Measurements from ENCODE around the gene LIME1.

The LIME1 gene

DNA sequence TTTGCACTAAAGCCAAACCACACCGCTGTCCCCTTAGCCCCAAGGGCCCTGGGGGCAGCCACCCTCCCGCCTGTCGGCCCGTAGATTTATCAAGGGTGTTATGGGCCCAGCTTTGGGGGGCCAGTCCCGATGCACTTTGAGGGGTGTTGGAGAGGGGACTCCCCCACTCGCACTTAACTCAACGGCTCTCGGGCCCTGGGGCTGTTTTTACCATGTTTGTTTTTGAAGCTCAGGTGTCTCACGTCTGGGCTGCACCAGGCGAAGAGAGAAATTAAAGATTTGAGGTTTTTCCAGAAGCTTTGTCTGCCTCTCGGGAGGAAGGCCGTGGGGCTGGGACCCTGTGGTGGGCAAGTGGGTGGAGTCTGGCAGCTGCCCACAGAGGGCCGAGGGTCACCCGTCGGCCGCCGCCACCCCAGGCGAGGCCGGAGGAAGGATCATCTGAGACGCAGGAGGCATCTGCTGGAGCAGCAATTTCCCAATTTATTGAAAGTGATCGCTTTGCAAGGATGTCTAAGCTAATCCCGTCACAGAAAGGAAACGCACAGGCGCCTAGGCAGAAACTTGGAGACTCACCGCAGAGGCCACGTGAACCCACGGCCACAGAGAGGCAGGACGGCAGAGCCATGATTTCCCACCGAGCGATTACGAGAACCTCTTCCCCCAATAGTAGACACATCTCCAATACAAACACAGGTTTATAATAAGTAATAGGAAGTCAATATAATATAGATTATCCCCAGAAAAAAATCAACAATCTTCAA, 6.9 kb downstream of the LIME1 start:
- TF ChIP-seq POLR2AphosphoS5 (IDR thresholded peaks at IDR 0.05; ENCODE audit: low read depth, low read length), result no peak
- TF ChIP-seq POU2F2 (IDR thresholded peaks at IDR 0.05; ENCODE audit: low read depth, low read length), result no peak
- no peak for TF ChIP-seq PAX5 (IDR thresholded peaks at IDR 0.05; ENCODE audit: insufficient read depth, low read length, severe bottlenecking)
- TF ChIP-seq TAF1 (IDR thresholded peaks at IDR 0.05; ENCODE audit: low read depth, low read length), result no peak
- no peak for TF ChIP-seq SPI1 (IDR thresholded peaks at IDR 0.05; ENCODE audit: low read depth, low read length)
- FAIRE-seq, result no peak
- DNase-seq (ENCODE audit: insufficient read length, low spot score), result no peak

GRCh38 chr20:63744158-63744557, 7.7 kb downstream of the LIME1 start:
- TF ChIP-seq TAF1 (IDR thresholded peaks at IDR 0.05; ENCODE audit: low read depth, low read length) (no peak), POU2F2 (IDR thresholded peaks at IDR 0.05; ENCODE audit: low read depth, low read length) (no peak), PAX5 (IDR thresholded peaks at IDR 0.05; ENCODE audit: insufficient read depth, low read length, severe bottlenecking) (no peak), SPI1 (IDR thresholded peaks at IDR 0.05; ENCODE audit: low read depth, low read length) (no peak), POLR2A (IDR thresholded peaks at IDR 0.05; ENCODE audit: low read depth, low read length) (no peak), POLR2AphosphoS5 (IDR thresholded peaks at IDR 0.05; ENCODE audit: low read depth, low read length) (no peak)
- FAIRE-seq, result no peak

DNA sequence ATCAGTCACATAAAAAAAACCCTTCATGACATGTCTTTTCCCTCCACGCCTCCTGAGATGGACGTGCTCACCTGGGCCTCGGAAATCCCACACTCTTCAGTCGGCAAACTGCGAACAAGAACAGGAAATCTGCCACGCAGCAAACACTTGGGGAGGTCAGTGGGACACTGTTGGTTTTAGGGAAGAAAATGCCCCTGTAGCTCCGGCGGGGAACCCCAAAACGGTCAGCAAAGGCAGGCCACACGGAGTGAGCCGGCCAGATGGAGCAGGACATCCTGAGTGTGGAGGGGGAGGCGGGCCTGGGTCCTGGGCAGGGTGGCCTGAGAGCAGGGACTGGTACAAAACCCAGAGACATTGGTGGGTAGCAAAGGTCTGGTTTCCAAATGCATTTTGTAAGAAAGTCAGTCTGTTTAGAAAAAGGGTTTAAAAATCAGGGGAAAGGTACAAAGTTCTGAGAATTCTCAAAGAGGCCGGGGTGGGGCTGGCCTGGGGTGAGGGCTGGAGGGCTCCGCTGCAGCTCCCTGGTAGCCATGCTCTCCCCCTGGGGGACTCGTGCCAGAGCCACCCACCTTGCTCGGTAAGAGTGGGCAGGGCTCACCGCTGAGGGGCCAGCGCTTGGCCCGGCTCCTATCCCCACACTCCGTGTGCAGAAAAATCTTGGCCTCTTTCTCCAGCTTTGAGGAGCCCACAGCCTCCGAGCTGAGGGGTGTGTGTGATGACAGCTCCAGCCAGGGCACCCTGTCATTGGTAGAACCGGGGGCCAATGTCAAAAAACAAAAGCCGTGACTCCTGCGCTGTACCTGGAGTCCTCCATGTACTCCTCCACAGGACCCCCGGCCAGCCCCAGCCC, 8.3 kb downstream of the LIME1 start:
- no peak for DNase-seq (ENCODE audit: insufficient read length, low spot score)
- no peak for FAIRE-seq
- no peak for TF ChIP-seq PAX5 (IDR thresholded peaks at IDR 0.05; ENCODE audit: insufficient read depth, low read length, severe bottlenecking)
- TF ChIP-seq POLR2A (IDR thresholded peaks at IDR 0.05; ENCODE audit: low read depth, low read length), result no peak
- no peak for TF ChIP-seq POLR2AphosphoS5 (IDR thresholded peaks at IDR 0.05; ENCODE audit: low read depth, low read length)
- no peak for TF ChIP-seq TAF1 (IDR thresholded peaks at IDR 0.05; ENCODE audit: low read depth, low read length)
- TF ChIP-seq POU2F2 (IDR thresholded peaks at IDR 0.05; ENCODE audit: low read depth, low read length), result no peak
- TF ChIP-seq SPI1 (IDR thresholded peaks at IDR 0.05; ENCODE audit: low read depth, low read length), result no peak

More at GRCh38 chr20:63744158-63744557, 7.7 kb downstream of the LIME1 start:
- DNase-seq (ENCODE audit: insufficient read length, low spot score), result no peak

GRCh38 chr20:63745424-63745805, 9.0 kb downstream of the LIME1 start:
- DNase-seq (ENCODE audit: insufficient read length, low spot score) (no peak), FAIRE-seq (no peak)
- TF ChIP-seq POLR2AphosphoS5 (IDR thresholded peaks at IDR 0.05; ENCODE audit: low read depth, low read length) (no peak), SPI1 (IDR thresholded peaks at IDR 0.05; ENCODE audit: low read depth, low read length) (no peak), TAF1 (IDR thresholded peaks at IDR 0.05; ENCODE audit: low read depth, low read length) (no peak), POLR2A (IDR thresholded peaks at IDR 0.05; ENCODE audit: low read depth, low read length) (no peak), POU2F2 (IDR thresholded peaks at IDR 0.05; ENCODE audit: low read depth, low read length) (no peak), PAX5 (IDR thresholded peaks at IDR 0.05; ENCODE audit: insufficient read depth, low read length, severe bottlenecking) (no peak)

DNA sequence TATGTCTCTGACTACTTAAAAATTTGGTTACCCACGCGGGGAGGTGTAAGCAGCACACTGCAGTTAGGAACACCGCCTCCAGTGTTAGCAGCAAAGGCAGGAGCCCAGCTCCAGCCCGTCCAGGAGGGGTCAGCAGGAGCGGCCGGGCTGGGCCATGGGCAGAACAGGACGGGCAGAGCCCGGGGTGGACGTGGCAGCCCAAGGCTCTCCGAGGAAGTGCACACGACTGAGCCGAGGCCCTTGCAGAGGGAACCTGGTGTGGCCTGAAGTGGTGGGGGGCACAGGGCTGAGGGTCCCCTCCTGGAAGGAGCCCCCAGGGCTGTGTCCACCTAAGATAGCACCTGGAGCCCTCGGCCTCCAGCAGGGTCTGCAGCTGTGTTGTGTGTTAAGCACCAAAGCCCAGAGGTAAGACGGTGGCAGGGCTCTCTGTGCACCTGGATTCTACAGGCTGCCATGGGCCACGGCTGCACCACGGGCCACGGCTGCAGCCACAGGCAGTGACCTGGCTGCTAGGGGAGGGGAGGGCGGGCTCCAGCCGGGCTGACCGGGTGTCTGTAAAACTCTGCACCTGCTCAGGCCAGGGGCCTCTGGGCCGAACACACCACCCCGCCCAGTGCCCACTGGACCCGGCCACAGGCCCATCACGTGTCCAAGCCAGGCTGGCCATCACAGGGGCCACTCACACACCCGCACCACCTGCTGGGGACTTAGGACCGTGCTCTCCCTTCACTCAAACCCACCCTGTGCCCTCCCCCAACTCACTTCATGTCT, 9.7 kb downstream of the LIME1 start:
- DNase-seq (ENCODE audit: insufficient read length, low spot score), result no peak
- no peak for FAIRE-seq

GRCh38 chr20:63746751-63747315, 10.4 kb downstream of the LIME1 start:
- TF ChIP-seq TAF1 (IDR thresholded peaks at IDR 0.05; ENCODE audit: low read depth, low read length) (no peak), POLR2A (IDR thresholded peaks at IDR 0.05; ENCODE audit: low read depth, low read length) (no peak), SPI1 (IDR thresholded peaks at IDR 0.05; ENCODE audit: low read depth, low read length) (no peak), POU2F2 (IDR thresholded peaks at IDR 0.05; ENCODE audit: low read depth, low read length) (no peak), PAX5 (IDR thresholded peaks at IDR 0.05; ENCODE audit: insufficient read depth, low read length, severe bottlenecking) (no peak), POLR2AphosphoS5 (IDR thresholded peaks at IDR 0.05; ENCODE audit: low read depth, low read length) (no peak)
- FAIRE-seq, result no peak

More for the DNA sequence above, 9.7 kb downstream of the LIME1 start:
- TF ChIP-seq POLR2AphosphoS5 (IDR thresholded peaks at IDR 0.05; ENCODE audit: low read depth, low read length) (no peak), SPI1 (IDR thresholded peaks at IDR 0.05; ENCODE audit: low read depth, low read length) (no peak), POLR2A (IDR thresholded peaks at IDR 0.05; ENCODE audit: low read depth, low read length) (no peak), POU2F2 (IDR thresholded peaks at IDR 0.05; ENCODE audit: low read depth, low read length) (no peak), TAF1 (IDR thresholded peaks at IDR 0.05; ENCODE audit: low read depth, low read length) (no peak), PAX5 (IDR thresholded peaks at IDR 0.05; ENCODE audit: insufficient read depth, low read length, severe bottlenecking) (no peak)

DNA sequence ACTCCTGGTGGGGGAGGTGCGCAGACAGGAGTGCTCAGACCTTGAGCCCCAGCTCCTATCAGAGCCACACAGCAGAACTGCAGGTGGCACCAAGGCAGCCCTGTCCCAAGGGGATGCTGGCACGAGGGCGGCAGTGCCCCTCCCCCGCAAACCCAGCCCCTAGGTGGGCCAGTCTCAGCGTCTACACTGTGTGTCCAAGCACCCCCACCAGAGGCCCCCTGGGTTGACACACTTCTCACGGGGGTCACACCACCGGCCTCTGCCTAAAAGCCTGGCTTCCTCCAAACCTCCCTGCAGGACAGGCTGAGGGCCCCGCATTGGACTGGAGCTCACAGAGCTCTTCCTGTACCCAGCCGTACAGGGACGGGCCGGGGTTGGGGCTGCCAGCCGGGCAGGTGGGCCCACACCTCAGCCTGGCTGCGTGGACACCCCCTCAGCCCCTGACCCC, 11.2 kb downstream of the LIME1 start:
- TF ChIP-seq TAF1 (IDR thresholded peaks at IDR 0.05; ENCODE audit: low read depth, low read length), result no peak
- TF ChIP-seq POLR2A (IDR thresholded peaks at IDR 0.05; ENCODE audit: low read depth, low read length), result no peak
- no peak for TF ChIP-seq PAX5 (IDR thresholded peaks at IDR 0.05; ENCODE audit: insufficient read depth, low read length, severe bottlenecking)
- no peak for TF ChIP-seq POU2F2 (IDR thresholded peaks at IDR 0.05; ENCODE audit: low read depth, low read length)
- no peak for TF ChIP-seq SPI1 (IDR thresholded peaks at IDR 0.05; ENCODE audit: low read depth, low read length)
- TF ChIP-seq POLR2AphosphoS5 (IDR thresholded peaks at IDR 0.05; ENCODE audit: low read depth, low read length), result no peak
- DNase-seq (ENCODE audit: insufficient read length, low spot score), result no peak
- FAIRE-seq, result no peak

More at GRCh38 chr20:63746751-63747315, 10.4 kb downstream of the LIME1 start:
- DNase-seq (ENCODE audit: insufficient read length, low spot score), result no peak

All from GM12891 (cell line).